WTC11 (cell line): ENCODE results near the gene DYRK1A. TPM values are rescaled to one million over a fixed set of nuclear protein-coding genes. Genes with fewer than 3 reads are reported as not detected.

ENCODE experiments used
- ATAC-seq: fragments of 200-7000 bp; cut with Tn5 transposase; 2 replicates; pipeline ENCODE4 v1.10.0; 2021; ENCODE audit warnings: mild to moderate bottlenecking, moderate library complexity
- CTCF ChIA-PET: fragments of 300-600 bp; sonication (Branson Sonifier 250); formaldehyde crosslinking; loops from one replicate; lab custom pipeline; 2021; ENCODE audit warnings: antibody characterized with exemption; lab: Charles Lee
- POLR2A ChIA-PET: fragments of 350-600 bp; sonication (Branson Sonifier 250); formaldehyde crosslinking; loops from one replicate; lab custom pipeline; 2021; ENCODE audit warnings: antibody characterized with exemption; lab: Charles Lee
- DNase-seq: peaks from one replicate; pipeline ENCODE4 v3.0.0; 2021; ENCODE audit warnings: low spot score
- H3K27ac Mint-ChIP-seq: 2 replicates; pipeline ENCODE4 v1.8.0; 2021; ENCODE audit warnings: mixed read lengths
- H3K27me3 Mint-ChIP-seq: 2 replicates; pipeline ENCODE4 v1.8.0; 2021; ENCODE audit warnings: low read depth, mild to moderate bottlenecking, moderate library complexity, mixed read lengths
- H3K36me3 Mint-ChIP-seq: 2 replicates; pipeline ENCODE4 v1.8.0; 2021; ENCODE audit warnings: mixed read lengths
- H3K4me1 Mint-ChIP-seq: 2 replicates; pipeline ENCODE4 v1.8.0; 2022; ENCODE audit warnings: mixed read lengths
- H3K4me3 Mint-ChIP-seq: 2 replicates; pipeline ENCODE4 v1.8.0; 2021; ENCODE audit warnings: mild to moderate bottlenecking, moderate library complexity, mixed read lengths
- H3K9me3 Mint-ChIP-seq: 2 replicates; pipeline ENCODE4 v1.8.0; 2021; ENCODE audit warnings: mixed read lengths
- ATF1 ChIP-seq: sonication (generic); formaldehyde crosslinking; IDR thresholded peaks from 2 replicates; pipeline ENCODE4 v1.8.1; 2023; ENCODE audit warnings: mild to moderate bottlenecking, moderate library complexity, missing genetic modification reagents
- FOXP1 ChIP-seq: sonication (generic); formaldehyde crosslinking; IDR thresholded peaks from 2 replicates; pipeline ENCODE4 v1.8.0; 2022; ENCODE audit warnings: missing genetic modification reagents, mild to moderate bottlenecking, moderate library complexity, borderline replicate concordance
- GABPB1 ChIP-seq: sonication (generic); formaldehyde crosslinking; IDR thresholded peaks from 2 replicates; pipeline ENCODE4 v1.8.1; 2023; ENCODE audit warnings: mild to moderate bottlenecking, missing genetic modification reagents
- GTF2I ChIP-seq: fragments of 250-450 bp; sonication (Bioruptor Pico); conservative IDR thresholded peaks from 2 replicates; pipeline ENCODE4 v1.4.0; 2021; ENCODE audit warnings: mild to moderate bottlenecking
- JAZF1 ChIP-seq: fragments of 250-450 bp; sonication (Bioruptor Pico); IDR thresholded peaks from 2 replicates; pipeline ENCODE4 v1.9.0; 2021; ENCODE audit warnings: moderate library complexity, mild to moderate bottlenecking, inconsistent platforms
- RORB ChIP-seq: fragments of 250-450 bp; sonication (Bioruptor Pico); IDR thresholded peaks from 2 replicates; pipeline ENCODE4 v1.9.0; 2021; ENCODE audit warnings: mild to moderate bottlenecking
- SMAD4 ChIP-seq: sonication (generic); formaldehyde crosslinking; IDR thresholded peaks from 2 replicates; pipeline ENCODE4 v1.8.0; 2022; ENCODE audit warnings: mild to moderate bottlenecking, missing genetic modification reagents
- TEAD1 ChIP-seq: sonication (generic); formaldehyde crosslinking; IDR thresholded peaks from 2 replicates; pipeline ENCODE4 v1.8.0; 2022; ENCODE audit warnings: mild to moderate bottlenecking, missing genetic modification reagents
- TEAD4 ChIP-seq: sonication (generic); formaldehyde crosslinking; IDR thresholded peaks from 2 replicates; pipeline ENCODE4 v1.8.0; 2022; ENCODE audit warnings: mild to moderate bottlenecking, missing genetic modification reagents
- ZBTB21 ChIP-seq: sonication (generic); formaldehyde crosslinking; IDR thresholded peaks from 2 replicates; pipeline ENCODE4 v1.8.1; 2023; ENCODE audit warnings: mild to moderate bottlenecking, missing genetic modification reagents, borderline replicate concordance
- ZNF232 ChIP-seq: sonication (generic); formaldehyde crosslinking; IDR thresholded peaks from 2 replicates; pipeline ENCODE4 v1.8.0; 2022; ENCODE audit warnings: mild to moderate bottlenecking, missing genetic modification reagents
- ZNF396 ChIP-seq: fragments of 250-450 bp; sonication (Bioruptor Pico); IDR thresholded peaks from 2 replicates; pipeline ENCODE4 v1.8.0; 2021; ENCODE audit warnings: mild to moderate bottlenecking, moderate library complexity, borderline replicate concordance
- total RNA-seq: library from RNA; stranded (reverse); gene quantifications from 3 replicates; pipeline ENCODE4 v1.2.3, GENCODE V29; 2021
- TF ChIP-seq, protein P1 (sequence below): sonication (generic); formaldehyde crosslinking; IDR thresholded peaks from 2 replicates; pipeline ENCODE4 v1.8.0; 2022; ENCODE audit warnings: mild to moderate bottlenecking, missing genetic modification reagents
- TF ChIP-seq, protein P2 (sequence below): sonication (generic); formaldehyde crosslinking; IDR thresholded peaks from 2 replicates; pipeline ENCODE4 v1.8.1; 2022; ENCODE audit warnings: mild to moderate bottlenecking, missing genetic modification reagents, moderate library complexity, borderline replicate concordance
- TF ChIP-seq, protein P3 (sequence below): sonication (generic); formaldehyde crosslinking; conservative IDR thresholded peaks from 2 replicates; pipeline ENCODE4 v1.8.1; 2022; ENCODE audit warnings: mild to moderate bottlenecking, missing genetic modification reagents
- TF ChIP-seq, protein P4 (sequence below): sonication (generic); formaldehyde crosslinking; IDR thresholded peaks from 2 replicates; pipeline ENCODE4 v1.8.0; 2022; ENCODE audit warnings: mild to moderate bottlenecking, missing genetic modification reagents
- TF ChIP-seq, protein P5 (sequence below): fragments of 250-450 bp; sonication (Bioruptor Pico); IDR thresholded peaks from 2 replicates; pipeline ENCODE4 v1.9.0; 2021; ENCODE audit warnings: mild to moderate bottlenecking
- TF ChIP-seq, protein P6 (sequence below): sonication (generic); formaldehyde crosslinking; IDR thresholded peaks from 2 replicates; pipeline ENCODE4 v1.8.0; 2022; ENCODE audit warnings: mild to moderate bottlenecking, missing genetic modification reagents
- TF ChIP-seq, protein P7 (sequence below): sonication (generic); formaldehyde crosslinking; IDR thresholded peaks from 2 replicates; pipeline ENCODE4 v1.8.1; 2022; ENCODE audit warnings: mild to moderate bottlenecking, moderate library complexity, missing genetic modification reagents
- TF ChIP-seq, protein P8 (sequence below): sonication (generic); formaldehyde crosslinking; IDR thresholded peaks from 2 replicates; pipeline ENCODE4 v1.8.1; 2022; ENCODE audit warnings: low read depth, mild to moderate bottlenecking, moderate library complexity, missing genetic modification reagents, borderline replicate concordance
- TF ChIP-seq, protein P9 (sequence below): fragments of 200-600 bp; IDR thresholded peaks from 2 replicates; pipeline ENCODE4 v1.8.0; 2022; ENCODE audit warnings: antibody characterized with exemption

The DYRK1A gene
- total RNA-seq, 1 experiment from 2014 or later = 56.5 TPM

DNA sequence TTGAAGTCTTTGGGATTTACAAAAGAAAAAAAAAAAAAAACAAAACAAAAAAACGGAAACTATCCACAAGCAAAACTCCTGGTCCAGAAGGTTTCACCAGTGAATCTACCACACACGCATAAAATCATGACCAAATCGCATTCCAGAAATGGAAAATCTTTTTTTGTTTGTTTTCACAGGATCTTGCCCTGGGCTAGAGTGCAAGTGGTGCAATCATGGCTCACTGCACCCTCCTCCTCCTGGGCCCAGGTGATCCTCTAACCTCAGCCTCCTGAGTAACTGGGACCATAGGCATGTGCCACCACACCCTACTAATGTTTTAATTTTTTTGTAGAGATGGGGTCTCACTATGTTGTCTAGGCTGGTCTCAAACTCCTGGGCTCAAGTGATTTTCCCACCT is 100.5 kb downstream of the DYRK1A start (continued):
- TF ChIP-seq, protein P1, sequence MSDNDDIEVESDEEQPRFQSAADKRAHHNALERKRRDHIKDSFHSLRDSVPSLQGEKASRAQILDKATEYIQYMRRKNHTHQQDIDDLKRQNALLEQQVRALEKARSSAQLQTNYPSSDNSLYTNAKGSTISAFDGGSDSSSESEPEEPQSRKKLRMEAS (CRISPR knock-in tag) = no peak
- no peak for TF ChIP-seq ZNF396 (CRISPR knock-in tag)
- TF ChIP-seq, protein P2, sequence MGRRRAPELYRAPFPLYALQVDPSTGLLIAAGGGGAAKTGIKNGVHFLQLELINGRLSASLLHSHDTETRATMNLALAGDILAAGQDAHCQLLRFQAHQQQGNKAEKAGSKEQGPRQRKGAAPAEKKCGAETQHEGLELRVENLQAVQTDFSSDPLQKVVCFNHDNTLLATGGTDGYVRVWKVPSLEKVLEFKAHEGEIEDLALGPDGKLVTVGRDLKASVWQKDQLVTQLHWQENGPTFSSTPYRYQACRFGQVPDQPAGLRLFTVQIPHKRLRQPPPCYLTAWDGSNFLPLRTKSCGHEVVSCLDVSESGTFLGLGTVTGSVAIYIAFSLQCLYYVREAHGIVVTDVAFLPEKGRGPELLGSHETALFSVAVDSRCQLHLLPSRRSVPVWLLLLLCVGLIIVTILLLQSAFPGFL (CRISPR knock-in tag) = no peak
- TF ChIP-seq FOXP1 (CRISPR knock-in tag) = no peak
- TF ChIP-seq, protein P3, sequence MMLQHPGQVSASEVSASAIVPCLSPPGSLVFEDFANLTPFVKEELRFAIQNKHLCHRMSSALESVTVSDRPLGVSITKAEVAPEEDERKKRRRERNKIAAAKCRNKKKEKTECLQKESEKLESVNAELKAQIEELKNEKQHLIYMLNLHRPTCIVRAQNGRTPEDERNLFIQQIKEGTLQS = no peak
- no peak for TF ChIP-seq RORB (CRISPR knock-in tag)
- no peak for TF ChIP-seq SMAD4
- TF ChIP-seq, protein P4, sequence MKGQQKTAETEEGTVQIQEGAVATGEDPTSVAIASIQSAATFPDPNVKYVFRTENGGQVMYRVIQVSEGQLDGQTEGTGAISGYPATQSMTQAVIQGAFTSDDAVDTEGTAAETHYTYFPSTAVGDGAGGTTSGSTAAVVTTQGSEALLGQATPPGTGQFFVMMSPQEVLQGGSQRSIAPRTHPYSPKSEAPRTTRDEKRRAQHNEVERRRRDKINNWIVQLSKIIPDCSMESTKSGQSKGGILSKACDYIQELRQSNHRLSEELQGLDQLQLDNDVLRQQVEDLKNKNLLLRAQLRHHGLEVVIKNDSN (CRISPR knock-in tag) = no peak
- TF ChIP-seq GTF2I (CRISPR knock-in tag) = no peak
- TF ChIP-seq TEAD4 (CRISPR knock-in tag) = no peak
- TF ChIP-seq, protein P5, sequence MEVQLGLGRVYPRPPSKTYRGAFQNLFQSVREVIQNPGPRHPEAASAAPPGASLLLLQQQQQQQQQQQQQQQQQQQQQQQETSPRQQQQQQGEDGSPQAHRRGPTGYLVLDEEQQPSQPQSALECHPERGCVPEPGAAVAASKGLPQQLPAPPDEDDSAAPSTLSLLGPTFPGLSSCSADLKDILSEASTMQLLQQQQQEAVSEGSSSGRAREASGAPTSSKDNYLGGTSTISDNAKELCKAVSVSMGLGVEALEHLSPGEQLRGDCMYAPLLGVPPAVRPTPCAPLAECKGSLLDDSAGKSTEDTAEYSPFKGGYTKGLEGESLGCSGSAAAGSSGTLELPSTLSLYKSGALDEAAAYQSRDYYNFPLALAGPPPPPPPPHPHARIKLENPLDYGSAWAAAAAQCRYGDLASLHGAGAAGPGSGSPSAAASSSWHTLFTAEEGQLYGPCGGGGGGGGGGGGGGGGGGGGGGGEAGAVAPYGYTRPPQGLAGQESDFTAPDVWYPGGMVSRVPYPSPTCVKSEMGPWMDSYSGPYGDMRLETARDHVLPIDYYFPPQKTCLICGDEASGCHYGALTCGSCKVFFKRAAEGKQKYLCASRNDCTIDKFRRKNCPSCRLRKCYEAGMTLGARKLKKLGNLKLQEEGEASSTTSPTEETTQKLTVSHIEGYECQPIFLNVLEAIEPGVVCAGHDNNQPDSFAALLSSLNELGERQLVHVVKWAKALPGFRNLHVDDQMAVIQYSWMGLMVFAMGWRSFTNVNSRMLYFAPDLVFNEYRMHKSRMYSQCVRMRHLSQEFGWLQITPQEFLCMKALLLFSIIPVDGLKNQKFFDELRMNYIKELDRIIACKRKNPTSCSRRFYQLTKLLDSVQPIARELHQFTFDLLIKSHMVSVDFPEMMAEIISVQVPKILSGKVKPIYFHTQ = no peak
- no peak for TF ChIP-seq ZBTB21 (CRISPR knock-in tag)

DNA sequence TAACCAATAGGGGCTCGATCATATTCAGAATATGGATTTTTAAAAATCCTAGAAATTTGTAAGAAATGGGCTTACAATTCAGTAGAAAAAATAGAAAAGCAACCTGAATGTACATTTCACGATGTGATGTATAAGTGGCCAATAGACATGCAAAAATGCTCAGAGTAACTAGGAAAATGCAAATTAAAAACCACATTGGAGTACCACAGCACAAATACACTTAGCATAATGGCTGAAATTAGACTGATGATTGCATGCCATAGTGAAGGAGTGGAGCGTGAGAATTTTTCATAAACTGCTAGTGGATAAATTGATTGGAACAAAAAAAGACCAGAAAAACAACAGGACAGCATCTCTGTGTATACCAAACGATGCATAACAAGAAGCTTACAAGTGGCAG is 102.3 kb downstream of the DYRK1A start:
- H3K4me3 Mint-ChIP-seq = no peak overlapping the region
- ChIA-PET POLR2A (no interaction called here), CTCF (no interaction called here)
- peaks cover 34% of the 10 kb centered on the region for H3K36me3 Mint-ChIP-seq
- peaks cover 14% of the 10 kb centered on the region for H3K9me3 Mint-ChIP-seq
- DNase-seq = no peak
- no peak overlapping the region for H3K27ac Mint-ChIP-seq
- peaks cover 47% of the 10 kb centered on the region for H3K4me1 Mint-ChIP-seq
- H3K27me3 Mint-ChIP-seq = no peaks in the 10 kb centered on the region
- no peak for ATAC-seq
- TF ChIP-seq ZNF232 (CRISPR knock-in tag) (no peak), JAZF1 (CRISPR knock-in tag) (no peak), ATF1 (no peak), TEAD1 (CRISPR knock-in tag) (no peak), GABPB1 (CRISPR knock-in tag) (no peak), TEAD4 (CRISPR knock-in tag) (no peak)
- TF ChIP-seq, protein P5 = no peak
- TF ChIP-seq, protein P1 (CRISPR knock-in tag) = no peak
- TF ChIP-seq, protein P6, sequence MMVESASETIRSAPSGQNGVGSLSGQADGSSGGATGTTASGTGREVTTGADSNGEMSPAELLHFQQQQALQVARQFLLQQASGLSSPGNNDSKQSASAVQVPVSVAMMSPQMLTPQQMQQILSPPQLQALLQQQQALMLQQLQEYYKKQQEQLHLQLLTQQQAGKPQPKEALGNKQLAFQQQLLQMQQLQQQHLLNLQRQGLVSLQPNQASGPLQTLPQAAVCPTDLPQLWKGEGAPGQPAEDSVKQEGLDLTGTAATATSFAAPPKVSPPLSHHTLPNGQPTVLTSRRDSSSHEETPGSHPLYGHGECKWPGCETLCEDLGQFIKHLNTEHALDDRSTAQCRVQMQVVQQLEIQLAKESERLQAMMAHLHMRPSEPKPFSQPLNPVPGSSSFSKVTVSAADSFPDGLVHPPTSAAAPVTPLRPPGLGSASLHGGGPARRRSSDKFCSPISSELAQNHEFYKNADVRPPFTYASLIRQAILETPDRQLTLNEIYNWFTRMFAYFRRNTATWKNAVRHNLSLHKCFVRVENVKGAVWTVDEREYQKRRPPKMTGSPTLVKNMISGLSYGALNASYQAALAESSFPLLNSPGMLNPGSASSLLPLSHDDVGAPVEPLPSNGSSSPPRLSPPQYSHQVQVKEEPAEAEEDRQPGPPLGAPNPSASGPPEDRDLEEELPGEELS (CRISPR knock-in tag) = no peak
- TF ChIP-seq, protein P7, sequence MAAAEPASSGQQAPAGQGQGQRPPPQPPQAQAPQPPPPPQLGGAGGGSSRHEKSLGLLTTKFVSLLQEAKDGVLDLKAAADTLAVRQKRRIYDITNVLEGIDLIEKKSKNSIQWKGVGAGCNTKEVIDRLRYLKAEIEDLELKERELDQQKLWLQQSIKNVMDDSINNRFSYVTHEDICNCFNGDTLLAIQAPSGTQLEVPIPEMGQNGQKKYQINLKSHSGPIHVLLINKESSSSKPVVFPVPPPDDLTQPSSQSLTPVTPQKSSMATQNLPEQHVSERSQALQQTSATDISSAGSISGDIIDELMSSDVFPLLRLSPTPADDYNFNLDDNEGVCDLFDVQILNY (CRISPR knock-in tag) = no peak
- TF ChIP-seq, protein P8, sequence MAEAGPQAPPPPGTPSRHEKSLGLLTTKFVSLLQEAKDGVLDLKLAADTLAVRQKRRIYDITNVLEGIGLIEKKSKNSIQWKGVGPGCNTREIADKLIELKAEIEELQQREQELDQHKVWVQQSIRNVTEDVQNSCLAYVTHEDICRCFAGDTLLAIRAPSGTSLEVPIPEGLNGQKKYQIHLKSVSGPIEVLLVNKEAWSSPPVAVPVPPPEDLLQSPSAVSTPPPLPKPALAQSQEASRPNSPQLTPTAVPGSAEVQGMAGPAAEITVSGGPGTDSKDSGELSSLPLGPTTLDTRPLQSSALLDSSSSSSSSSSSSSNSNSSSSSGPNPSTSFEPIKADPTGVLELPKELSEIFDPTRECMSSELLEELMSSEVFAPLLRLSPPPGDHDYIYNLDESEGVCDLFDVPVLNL (CRISPR knock-in tag) = no peak
- TF ChIP-seq, protein P9, sequence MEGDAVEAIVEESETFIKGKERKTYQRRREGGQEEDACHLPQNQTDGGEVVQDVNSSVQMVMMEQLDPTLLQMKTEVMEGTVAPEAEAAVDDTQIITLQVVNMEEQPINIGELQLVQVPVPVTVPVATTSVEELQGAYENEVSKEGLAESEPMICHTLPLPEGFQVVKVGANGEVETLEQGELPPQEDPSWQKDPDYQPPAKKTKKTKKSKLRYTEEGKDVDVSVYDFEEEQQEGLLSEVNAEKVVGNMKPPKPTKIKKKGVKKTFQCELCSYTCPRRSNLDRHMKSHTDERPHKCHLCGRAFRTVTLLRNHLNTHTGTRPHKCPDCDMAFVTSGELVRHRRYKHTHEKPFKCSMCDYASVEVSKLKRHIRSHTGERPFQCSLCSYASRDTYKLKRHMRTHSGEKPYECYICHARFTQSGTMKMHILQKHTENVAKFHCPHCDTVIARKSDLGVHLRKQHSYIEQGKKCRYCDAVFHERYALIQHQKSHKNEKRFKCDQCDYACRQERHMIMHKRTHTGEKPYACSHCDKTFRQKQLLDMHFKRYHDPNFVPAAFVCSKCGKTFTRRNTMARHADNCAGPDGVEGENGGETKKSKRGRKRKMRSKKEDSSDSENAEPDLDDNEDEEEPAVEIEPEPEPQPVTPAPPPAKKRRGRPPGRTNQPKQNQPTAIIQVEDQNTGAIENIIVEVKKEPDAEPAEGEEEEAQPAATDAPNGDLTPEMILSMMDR = no peak
